HG03064 (cell line): ENCODE data around the gene SBDS.
A peak's percentile ranks its signal among the peaks of the same experiment; 100 is the strongest.
"Not testable (repeated sequence)": the region's sequence is repeated elsewhere in the genome, so short reads cannot be mapped to it uniquely, and the experiment has no call there.

Experiments used
- ATAC-seq: cut with Tn5 transposase; IDR thresholded peaks from one replicate; pipeline ENCODE4 v1.9.1; 2021; ENCODE audit warnings: low read depth; ENCODE audit not compliant: unreplicated experiment

The SBDS gene

GRCh38 chr7:66995050-66995776 is at the start of gene SBDS:
Gene SBDS (minus strand): TSS chr7:66995586. CDS start chr7:66995417, 169 bp downstream.
- peak; percentile 62 for ATAC-seq

- ATAC-seq, result not testable (repeated sequence)
Measured at GRCh38 chr7:67043559-67043930, 48.2 kb upstream of the SBDS start.

- not testable (repeated sequence) for ATAC-seq
Measured at GRCh38 chr7:67042781-67043558, 47.6 kb upstream of the SBDS start.

DNA sequence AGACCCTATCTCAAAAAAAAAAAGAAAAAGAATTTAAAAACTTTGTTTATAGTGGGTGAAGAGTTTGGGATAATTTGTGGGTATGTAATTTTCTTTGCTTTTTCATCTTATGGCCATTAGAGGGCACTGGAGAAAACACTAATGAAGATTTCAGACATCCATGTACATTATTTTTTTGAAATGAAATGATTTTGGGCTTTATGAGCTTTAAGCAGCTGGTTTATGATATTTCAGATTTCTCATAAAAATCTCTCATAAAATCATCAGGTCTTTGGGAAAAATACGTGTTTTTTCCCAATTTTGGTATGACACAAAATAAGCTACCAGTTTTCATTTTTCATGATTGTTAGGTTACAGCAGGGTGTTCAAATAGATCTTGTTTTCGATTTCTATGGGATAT is 45.4 kb upstream of the SBDS start:
- not testable (repeated sequence) for ATAC-seq

DNA sequence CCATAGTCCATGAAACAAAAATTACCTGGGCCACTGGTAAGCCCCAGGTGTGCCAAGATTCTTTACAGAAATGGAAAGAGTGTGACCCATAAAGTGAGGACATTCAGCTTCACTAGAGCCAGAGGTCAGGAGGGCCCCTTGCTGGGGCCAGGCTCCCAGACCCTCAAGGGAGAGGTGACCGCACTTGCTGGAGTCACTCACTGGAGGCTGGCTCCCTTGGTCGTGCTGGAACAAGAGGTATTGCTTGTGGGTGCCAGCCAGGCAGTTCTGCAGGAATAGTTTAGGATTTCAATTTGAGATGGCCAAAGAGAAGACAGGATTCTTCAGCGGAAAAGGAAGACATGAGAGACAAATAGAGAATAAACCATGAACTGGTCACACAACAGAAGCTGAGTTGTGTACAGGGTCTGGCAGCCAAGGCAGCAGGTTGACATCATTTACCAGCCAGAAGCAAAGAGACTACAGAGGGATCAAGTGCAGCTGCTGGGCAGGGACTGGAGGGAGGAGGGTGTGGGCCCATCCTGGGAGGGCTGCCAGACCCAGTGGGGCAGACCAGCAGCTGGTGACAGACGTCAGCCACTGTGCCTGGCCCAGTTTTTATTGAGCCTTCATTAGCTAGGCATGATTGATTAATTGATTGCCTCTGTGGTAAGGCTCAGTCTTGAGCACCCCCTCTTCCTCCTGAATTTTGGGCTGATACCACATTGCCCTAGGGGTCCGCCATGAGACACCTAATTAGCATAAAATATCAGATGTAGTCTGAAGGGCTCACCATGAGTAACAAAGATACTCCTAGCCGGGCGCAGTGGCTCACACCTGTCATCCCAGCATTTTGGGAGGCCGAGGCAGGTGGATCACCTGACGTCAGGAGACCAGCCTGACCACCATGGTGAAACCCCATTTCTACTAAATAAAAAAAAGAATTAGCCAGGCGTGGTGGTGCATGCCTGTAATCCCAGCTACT is 41.3 kb upstream of the SBDS start:
- not testable (repeated sequence) for ATAC-seq

DNA sequence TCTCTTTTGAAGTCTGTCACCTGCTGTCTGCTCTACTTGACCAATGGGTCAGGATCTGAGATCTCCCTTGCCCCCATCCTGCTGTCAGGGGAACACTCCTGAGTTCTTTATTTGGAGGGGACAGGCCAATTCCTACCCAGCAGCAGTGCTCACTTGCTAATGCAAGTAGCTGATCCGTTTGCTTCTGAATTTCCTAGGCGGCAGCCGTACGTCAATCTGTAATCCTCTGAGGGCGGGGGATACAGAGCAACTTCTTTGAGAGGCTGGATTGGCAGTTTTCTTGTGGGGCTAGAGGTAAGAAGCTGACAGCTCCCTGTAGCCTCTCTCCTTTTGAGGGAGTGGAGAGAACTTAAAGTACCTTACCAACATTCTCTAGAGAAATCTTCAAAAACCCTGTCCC is 37.9 kb upstream of the SBDS start:
- no peak for ATAC-seq

DNA sequence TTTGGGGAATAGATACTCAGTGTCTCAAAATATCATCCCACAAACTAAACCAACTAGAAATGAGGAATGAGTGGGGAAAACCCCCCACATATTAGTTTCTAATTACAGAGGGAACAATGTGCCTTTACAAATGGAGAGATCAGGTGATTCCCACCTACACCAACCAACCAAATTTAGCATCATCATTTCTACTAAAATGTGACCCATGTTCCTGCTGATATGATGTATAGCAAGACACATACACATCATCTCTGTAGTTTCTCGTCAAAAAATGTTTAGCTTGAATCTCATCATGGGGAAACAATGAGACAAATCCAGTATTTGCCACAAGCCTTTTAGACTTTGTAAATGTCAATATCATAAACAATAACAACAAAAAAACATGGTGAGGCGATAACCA is 36.3 kb upstream of the SBDS start:
- ATAC-seq, result not testable (repeated sequence)

GRCh38 chr7:67025459-67025858 is 30.1 kb upstream of the SBDS start:
- not testable (repeated sequence) for ATAC-seq

DNA sequence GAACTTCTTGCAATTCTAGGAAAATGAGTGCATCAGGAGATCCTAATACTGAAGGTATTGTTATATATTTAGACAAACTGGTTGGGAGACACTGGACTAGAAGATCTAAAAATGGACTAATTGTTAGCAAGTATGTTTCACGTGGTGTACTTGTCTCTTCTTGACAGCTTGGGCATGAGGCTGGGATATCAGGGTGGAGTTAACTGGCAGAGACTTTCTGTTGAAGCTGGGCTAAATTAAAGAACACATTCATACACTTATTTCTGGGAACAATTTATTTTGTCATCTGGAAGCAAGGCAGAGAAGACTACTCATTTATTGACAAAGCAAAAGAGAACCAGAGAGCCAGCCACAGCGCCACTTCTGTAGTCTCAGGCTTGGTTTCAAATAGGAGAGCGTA is 27.1 kb upstream of the SBDS start:
- ATAC-seq, result no peak

DNA sequence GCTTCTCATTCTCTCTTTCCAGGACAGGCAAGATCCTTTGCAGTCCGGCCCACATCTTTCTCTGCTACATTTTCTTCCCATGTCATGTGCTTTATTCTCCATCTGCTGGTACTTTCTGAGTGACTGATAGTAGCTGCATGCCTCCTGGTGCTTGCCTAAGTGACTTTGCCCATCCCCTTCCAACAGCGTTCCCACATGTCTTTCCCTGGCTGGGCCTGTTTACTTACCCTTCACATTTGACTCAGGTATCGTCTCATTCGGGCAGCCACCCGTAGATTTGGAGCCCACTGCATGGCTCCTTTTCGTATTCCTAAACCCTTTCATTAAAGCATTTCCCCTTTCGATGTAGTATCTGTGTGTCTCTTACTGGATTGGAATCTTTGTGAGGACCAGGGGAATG is 25.9 kb upstream of the SBDS start:
- no peak for ATAC-seq

GRCh38 chr7:67019562-67020390 is 24.4 kb upstream of the SBDS start:
- no peak for ATAC-seq

GRCh38 chr7:67018940-67019339 is 23.6 kb upstream of the SBDS start:
- ATAC-seq, result no peak

DNA sequence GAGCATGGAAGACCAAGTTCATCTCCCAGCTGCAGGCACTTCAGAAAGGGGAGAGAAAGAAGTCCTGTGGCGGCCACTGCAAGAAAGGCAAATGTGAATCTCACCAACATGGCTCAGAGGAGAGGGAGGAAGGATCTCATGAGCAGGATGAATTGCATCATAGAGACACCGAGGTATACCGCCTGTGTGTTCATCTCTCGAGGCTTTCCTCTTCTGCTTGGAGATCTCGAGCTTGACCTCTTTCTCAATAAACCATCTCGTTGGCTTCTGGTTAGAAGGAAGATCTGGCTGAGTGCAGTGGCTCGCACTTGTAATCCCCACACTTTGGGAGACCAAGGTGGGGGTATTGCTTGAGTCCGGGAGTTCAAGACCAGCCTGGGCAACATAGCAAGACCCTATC is 22.6 kb upstream of the SBDS start:
- ATAC-seq, result not testable (repeated sequence)

- ATAC-seq, result not testable (repeated sequence)
Measured at GRCh38 chr7:67014076-67014622, 18.8 kb upstream of the SBDS start.

DNA sequence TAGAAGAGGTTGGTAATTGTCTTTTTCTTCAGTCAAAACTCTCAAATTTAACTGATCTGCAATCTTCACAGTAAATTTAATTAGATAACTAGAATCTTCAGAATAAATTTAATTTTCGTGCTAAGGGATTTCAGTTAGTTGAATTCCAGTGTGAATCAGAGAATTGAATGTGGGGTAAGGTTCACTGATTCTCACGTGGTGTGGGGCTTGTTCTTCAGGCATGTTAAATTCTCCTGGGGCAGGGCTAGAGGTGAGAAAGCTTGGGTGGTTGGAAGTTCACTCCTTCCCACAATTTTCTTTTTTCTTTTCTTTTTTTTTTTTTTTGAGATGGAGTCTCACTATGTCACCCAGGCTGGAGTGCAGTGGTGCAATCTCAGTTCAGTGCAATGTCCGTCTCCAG is 14.3 kb upstream of the SBDS start:
- not testable (repeated sequence) for ATAC-seq

DNA sequence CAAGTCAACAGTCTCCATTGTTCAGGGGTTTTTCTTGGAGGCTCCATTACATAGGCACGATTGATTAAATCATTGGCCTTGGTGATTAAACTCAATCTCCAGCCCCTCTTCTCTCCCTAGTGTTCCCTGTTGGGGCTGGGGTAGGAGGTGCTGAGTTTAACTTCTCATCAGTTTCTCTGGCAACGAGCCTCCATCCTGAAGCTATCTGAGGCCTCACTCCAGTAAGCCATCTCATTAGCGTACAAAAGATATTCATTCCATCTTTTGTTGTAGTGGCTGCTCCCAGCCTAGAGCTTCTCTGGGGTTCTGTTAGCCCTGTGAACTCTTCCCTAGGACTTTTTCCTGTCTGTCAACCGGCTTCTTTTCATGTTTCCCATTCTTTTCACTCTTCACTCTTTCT is 12.9 kb upstream of the SBDS start:
- no peak for ATAC-seq

- no peak for ATAC-seq
Measured at GRCh38 chr7:67006965-67007364, 11.6 kb upstream of the SBDS start.

GRCh38 chr7:67004145-67004544 is 8.8 kb upstream of the SBDS start:
- not testable (repeated sequence) for ATAC-seq

- not testable (repeated sequence) for ATAC-seq
Measured at GRCh38 chr7:67000601-67001258, 5.3 kb upstream of the SBDS start.
